HEK293 (cell line): ENCODE data around the gene EIF4G3.

ENCODE experiments used
- TCF7L2 ChIP-seq: IDR thresholded peaks from 2 replicates; pipeline ENCODE4 v1.6.1; 2011; ENCODE audit warnings: low read depth, mild to moderate bottlenecking, inconsistent platforms, low read length, moderate library complexity, borderline replicate concordance
- ZBTB6 ChIP-seq: fragments of 450-650 bp; formaldehyde crosslinking; IDR thresholded peaks from 2 replicates; pipeline ENCODE4 v1.5.1; 2017; ENCODE audit warnings: missing biosample characterization, missing genetic modification characterization
- ZNF19 ChIP-seq: fragments of 450-650 bp; formaldehyde crosslinking; IDR thresholded peaks from 2 replicates; pipeline ENCODE4; 2016; ENCODE audit warnings: missing biosample characterization, missing genetic modification characterization, low read depth
- ZNF274 ChIP-seq, 2 experiments: fragments of 200-500 bp in 1 of 2; fragments of 450-650 bp in 1 of 2; sonication (Bioruptor generic) in 1 of 2; formaldehyde crosslinking in 1 of 2; IDR thresholded peaks; 2 replicates each; pipeline versions ENCODE4 v1.5.1 to v1.6.1; 2014 to 2016; ENCODE audit warnings: borderline replicate concordance in 1 of 2, inconsistent platforms in 1 of 2, low read length in 1 of 2, missing biosample characterization in 1 of 2, missing genetic modification characterization in 1 of 2
- ZNF433 ChIP-seq: fragments of 450-650 bp; formaldehyde crosslinking; IDR thresholded peaks from 2 replicates; pipeline ENCODE4 v1.5.1; 2016; ENCODE audit warnings: missing biosample characterization, missing genetic modification characterization, low read depth
- ZNF514 ChIP-seq: fragments of 450-650 bp; formaldehyde crosslinking; IDR thresholded peaks from 2 replicates; pipeline ENCODE4 v1.5.1; 2016; ENCODE audit warnings: missing biosample characterization, missing genetic modification characterization
- ZNF518A ChIP-seq: fragments of 450-650 bp; formaldehyde crosslinking; conservative IDR thresholded peaks from 2 replicates; pipeline ENCODE4 v1.5.1; 2016; ENCODE audit warnings: low read depth, missing biosample characterization, missing genetic modification characterization
- ZNF654 ChIP-seq: fragments of 450-650 bp; formaldehyde crosslinking; IDR thresholded peaks from 2 replicates; pipeline ENCODE4 v1.5.1; 2016; ENCODE audit warnings: low read depth, missing biosample characterization, missing genetic modification characterization
- ZNF777 ChIP-seq: fragments of 450-650 bp; formaldehyde crosslinking; IDR thresholded peaks from 2 replicates; pipeline ENCODE4 v1.5.1; 2017; ENCODE audit warnings: missing biosample characterization, missing genetic modification characterization, borderline replicate concordance
- ZSCAN18 ChIP-seq: fragments of 450-650 bp; formaldehyde crosslinking; IDR thresholded peaks from 2 replicates; pipeline ENCODE4 v1.5.1; 2016; ENCODE audit warnings: missing biosample characterization, missing genetic modification characterization
- TF ChIP-seq, protein P1 (sequence below): fragments of 450-650 bp; formaldehyde crosslinking; IDR thresholded peaks from 2 replicates; pipeline ENCODE4 v1.5.1; 2016; ENCODE audit warnings: missing biosample characterization, missing genetic modification characterization

DNA sequence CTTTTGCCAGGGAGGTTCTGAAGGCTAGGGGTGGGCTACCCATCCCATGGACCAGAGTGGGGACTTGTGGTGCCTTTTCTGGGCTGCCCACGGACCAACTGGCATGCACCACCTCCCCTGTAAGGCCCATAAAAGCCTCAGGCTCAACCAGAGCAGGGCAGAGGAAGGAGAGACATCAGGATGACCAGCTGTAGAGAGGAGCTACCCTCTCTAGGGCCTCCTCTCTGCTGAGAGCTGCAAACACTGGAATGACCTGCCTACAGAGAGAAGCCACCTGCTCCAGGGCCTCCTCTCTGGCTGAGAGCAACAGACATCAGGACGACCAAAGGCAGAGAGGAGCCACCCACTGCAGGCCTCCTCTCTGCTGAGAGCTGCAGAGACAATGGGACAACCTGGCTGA, 140.9 kb downstream of the EIF4G3 start:
- no peak for TF ChIP-seq ZNF514 (tag by site-specific recombination)
- no peak for TF ChIP-seq ZNF518A (tag by site-specific recombination)
- no peak for TF ChIP-seq ZNF777 (tag by site-specific recombination)
- TF ChIP-seq, protein P1, sequence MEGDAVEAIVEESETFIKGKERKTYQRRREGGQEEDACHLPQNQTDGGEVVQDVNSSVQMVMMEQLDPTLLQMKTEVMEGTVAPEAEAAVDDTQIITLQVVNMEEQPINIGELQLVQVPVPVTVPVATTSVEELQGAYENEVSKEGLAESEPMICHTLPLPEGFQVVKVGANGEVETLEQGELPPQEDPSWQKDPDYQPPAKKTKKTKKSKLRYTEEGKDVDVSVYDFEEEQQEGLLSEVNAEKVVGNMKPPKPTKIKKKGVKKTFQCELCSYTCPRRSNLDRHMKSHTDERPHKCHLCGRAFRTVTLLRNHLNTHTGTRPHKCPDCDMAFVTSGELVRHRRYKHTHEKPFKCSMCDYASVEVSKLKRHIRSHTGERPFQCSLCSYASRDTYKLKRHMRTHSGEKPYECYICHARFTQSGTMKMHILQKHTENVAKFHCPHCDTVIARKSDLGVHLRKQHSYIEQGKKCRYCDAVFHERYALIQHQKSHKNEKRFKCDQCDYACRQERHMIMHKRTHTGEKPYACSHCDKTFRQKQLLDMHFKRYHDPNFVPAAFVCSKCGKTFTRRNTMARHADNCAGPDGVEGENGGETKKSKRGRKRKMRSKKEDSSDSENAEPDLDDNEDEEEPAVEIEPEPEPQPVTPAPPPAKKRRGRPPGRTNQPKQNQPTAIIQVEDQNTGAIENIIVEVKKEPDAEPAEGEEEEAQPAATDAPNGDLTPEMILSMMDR (tag by site-specific recombination): no peak
- no peak for TF ChIP-seq ZSCAN18 (tag by site-specific recombination)
- TF ChIP-seq ZNF433 (tag by site-specific recombination): no peak
- TF ChIP-seq ZBTB6 (tag by site-specific recombination): no peak
- TF ChIP-seq TCF7L2: no peak
- TF ChIP-seq ZNF274 (IDR thresholded peaks at IDR 0.05; ENCODE audit: low read length): no peak
- TF ChIP-seq ZNF274 (tag by site-specific recombination; IDR thresholded peaks at IDR 0.05; ENCODE audit: borderline replicate concordance): no peak
- no peak for TF ChIP-seq ZNF19 (tag by site-specific recombination)
- no peak for TF ChIP-seq ZNF654 (tag by site-specific recombination)
